BLaER1 treated with 17β-estradiol and CSF1 and Interleukin-3, amounts not matched to agents 10 nM and 100 nM (cell line): ENCODE results near the gene KRTAP10-4.
"Not testable (repeated sequence)": the region's sequence is repeated elsewhere in the genome, so short reads cannot be mapped to it uniquely, and the experiment has no call there.

ENCODE experiments used
- H3K27ac ChIP-seq, 11 experiments: shearing (Covaris generic); formaldehyde crosslinking; 2 replicates each; pipeline ENCODE4 v1.8.1; 2022
- H3K27me3 ChIP-seq, 11 experiments: shearing (Covaris generic); formaldehyde crosslinking; 2 replicates each; pipeline ENCODE4 v1.8.1; 2022
- H3K36me3 ChIP-seq, 11 experiments: shearing (Covaris generic); formaldehyde crosslinking; 2 replicates each; pipeline ENCODE4 v1.8.1; 2022
- H3K4me1 ChIP-seq, 10 experiments: shearing (Covaris generic); formaldehyde crosslinking; 2 replicates each; pipeline ENCODE4 v1.8.1; 2022
- H3K4me2 ChIP-seq, 11 experiments: shearing (Covaris generic); formaldehyde crosslinking; 2 replicates each; pipeline ENCODE4 v1.8.1; 2022
- H3K4me3 ChIP-seq, 10 experiments: shearing (Covaris generic); formaldehyde crosslinking; 2 replicates each; pipeline ENCODE4 v1.8.1; 2022
- H3K9ac ChIP-seq, 11 experiments: shearing (Covaris generic); formaldehyde crosslinking; 2 replicates each; pipeline ENCODE4 v1.8.1; 2022
- H3K9me3 ChIP-seq, 11 experiments: shearing (Covaris generic); formaldehyde crosslinking; replicated peaks in 1 of 11; 2 replicates each; pipeline ENCODE4 v1.8.1; 2022
- H4K20me1 ChIP-seq, 11 experiments: shearing (Covaris generic); formaldehyde crosslinking; 2 replicates each; pipeline ENCODE4 v1.8.1; 2022
- Cebpa-rat ChIP-seq, 11 experiments: shearing (Covaris generic); IDR thresholded peaks; 2 replicates each; pipeline ENCODE4 v1.8.1; 2022

The KRTAP10-4 gene

DNA sequence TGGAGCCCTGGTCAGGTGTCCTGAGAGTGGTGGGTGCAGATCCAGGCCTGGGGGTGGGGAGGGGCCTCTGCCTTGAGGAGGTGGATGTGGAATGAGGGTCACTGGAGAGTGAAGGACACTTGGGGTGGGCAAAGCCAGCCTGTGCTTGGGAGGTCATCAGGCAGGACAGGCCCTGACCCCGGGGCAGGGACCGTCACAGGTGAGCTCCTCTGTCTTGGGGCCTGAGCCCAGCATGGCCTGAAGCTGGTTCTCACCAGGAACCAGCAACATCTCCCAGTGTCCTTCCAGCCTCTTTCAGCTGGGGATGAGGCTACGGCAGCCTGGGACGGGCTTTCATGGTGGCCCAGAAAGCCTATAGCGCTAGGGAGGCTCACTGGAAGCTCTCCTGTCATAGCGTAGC, 21.4 kb upstream of the KRTAP10-4 start:
- Histone ChIP-seq H3K27me3 (peaks cover 0 to 22% (median 0%) of the 10 kb centered on the region in 11 experiments; a peak in 5 of 22 replicates), H3K4me2 (peak overlapping the region in 2 of 11 experiments; percentile 32 to 34; a peak in 3 of 22 replicates), H4K20me1 (no peaks in the 10 kb centered on the region), H3K4me1 (peaks cover 11 to 70% (median 60%) of the 10 kb centered on the region in 10 experiments; a peak in 18 of 20 replicates), H3K27ac (no peak overlapping the region), H3K9ac (no peak overlapping the region), H3K36me3 (no peaks in the 10 kb centered on the region), H3K9me3 (peaks cover 2 to 9% (median 5%) of the 10 kb centered on the region in 11 experiments; a peak in 19 of 22 replicates), H3K4me3 (no peak overlapping the region)
- TF ChIP-seq Cebpa-rat (IDR thresholded peaks at IDR 0.05) = no peak

GRCh38 chr21:44552681-44553080, 20.8 kb upstream of the KRTAP10-4 start:
- H3K4me1 ChIP-seq = peaks cover 6 to 70% (median 60%) of the 10 kb centered on the region in 10 experiments; a peak in 18 of 20 replicates
- no peak for TF ChIP-seq Cebpa-rat (IDR thresholded peaks at IDR 0.05)
- no peak overlapping the region for H3K4me2 ChIP-seq
- H3K36me3 ChIP-seq = no peaks in the 10 kb centered on the region
- no peaks in the 10 kb centered on the region for H4K20me1 ChIP-seq
- no peak overlapping the region for H3K27ac ChIP-seq
- no peak overlapping the region for H3K9ac ChIP-seq
- peaks cover 0 to 27% (median 0%) of the 10 kb centered on the region in 11 experiments; a peak in 5 of 22 replicates for H3K27me3 ChIP-seq
- H3K9me3 ChIP-seq = peaks cover 0 to 4% (median 0%) of the 10 kb centered on the region in 11 experiments; a peak in 3 of 22 replicates
- no peak overlapping the region for H3K4me3 ChIP-seq

- Histone ChIP-seq H3K4me2 (peak overlapping the region in 9 of 11 experiments; percentile 23 to 91 (median 76); a peak in 17 of 22 replicates), H3K36me3 (no peaks in the 10 kb centered on the region), H3K27me3 (peaks cover 0 to 29% (median 0%) of the 10 kb centered on the region in 11 experiments; a peak in 5 of 22 replicates), H3K4me3 (no peak overlapping the region), H3K27ac (peak overlapping the region in 5 of 11 experiments; percentile 3 to 61 (median 53); a peak in 7 of 22 replicates), H3K9ac (peak overlapping the region in 3 of 11 experiments; percentile 24 to 56 (median 54); a peak in 5 of 22 replicates), H3K9me3 (peaks cover 8 to 18% (median 14%) of the 10 kb centered on the region in 11 experiments; a peak in 19 of 22 replicates), H4K20me1 (no peaks in the 10 kb centered on the region), H3K4me1 (peaks cover 4 to 55% (median 40%) of the 10 kb centered on the region in 10 experiments; a peak in 16 of 20 replicates)
- TF ChIP-seq Cebpa-rat (IDR thresholded peaks at IDR 0.05) = no peak
Observed at GRCh38 chr21:44555200-44555875, 18.2 kb upstream of the KRTAP10-4 start.

DNA sequence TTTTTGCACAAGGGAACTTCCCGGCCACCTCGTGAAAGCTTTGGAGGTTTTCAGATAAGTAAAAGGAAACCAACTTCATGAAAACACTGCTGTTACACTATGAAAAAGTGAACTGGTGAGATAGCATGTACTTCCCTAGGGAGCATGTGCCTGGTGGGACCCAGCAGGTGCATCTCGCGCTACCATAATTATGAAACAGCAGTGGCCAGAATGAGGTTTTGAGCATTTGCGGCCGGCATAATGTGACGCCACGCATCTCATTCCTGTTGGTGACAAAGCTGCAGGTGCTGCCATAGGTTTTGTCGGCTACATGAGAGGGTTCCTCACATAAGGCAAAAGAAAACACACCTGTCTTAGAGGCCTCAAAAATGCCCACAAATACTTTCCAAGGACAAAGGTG, 16.6 kb upstream of the KRTAP10-4 start:
- H3K36me3 ChIP-seq = no peaks in the 10 kb centered on the region
- peaks cover 0 to 29% (median 0%) of the 10 kb centered on the region in 11 experiments; a peak in 5 of 22 replicates for H3K27me3 ChIP-seq
- peaks cover 4 to 44% (median 34%) of the 10 kb centered on the region in 10 experiments; a peak in 16 of 20 replicates for H3K4me1 ChIP-seq
- H3K27ac ChIP-seq = 0 out of 22 replicates have a peak overlapping the region, but pooled peaks of 2 of the 11 experiments have one; percentile 19 to 61
- H4K20me1 ChIP-seq = no peaks in the 10 kb centered on the region
- peaks cover 10 to 23% (median 18%) of the 10 kb centered on the region in 11 experiments; a peak in 21 of 22 replicates for H3K9me3 ChIP-seq
- H3K4me3 ChIP-seq = no peak overlapping the region
- no peak for TF ChIP-seq Cebpa-rat (IDR thresholded peaks at IDR 0.05)
- peak overlapping the region in 9 of 11 experiments; percentile 19 to 91 (median 76); a peak in 17 of 22 replicates for H3K4me2 ChIP-seq
- 0 out of 22 replicates have a peak overlapping the region, but pooled peaks of 1 of the 11 experiments have one; percentile 20 for H3K9ac ChIP-seq

GRCh38 chr21:44557491-44558328, 15.8 kb upstream of the KRTAP10-4 start:
- peak overlapping the region in 9 of 11 experiments; percentile 19 to 91 (median 76); a peak in 16 of 22 replicates for H3K4me2 ChIP-seq
- peaks cover 0 to 29% (median 0%) of the 10 kb centered on the region in 11 experiments; a peak in 5 of 22 replicates for H3K27me3 ChIP-seq
- H3K36me3 ChIP-seq = no peaks in the 10 kb centered on the region
- peaks cover 14 to 32% (median 27%) of the 10 kb centered on the region in 11 experiments; a peak in 21 of 22 replicates for H3K9me3 ChIP-seq
- no peak overlapping the region for H3K27ac ChIP-seq
- no peak for TF ChIP-seq Cebpa-rat (IDR thresholded peaks at IDR 0.05)
- no peak overlapping the region for H3K4me3 ChIP-seq
- peaks cover 4 to 43% (median 32%) of the 10 kb centered on the region in 10 experiments; a peak in 16 of 20 replicates for H3K4me1 ChIP-seq
- no peak overlapping the region for H3K9ac ChIP-seq
- no peaks in the 10 kb centered on the region for H4K20me1 ChIP-seq

GRCh38 chr21:44558329-44558675, 15.2 kb upstream of the KRTAP10-4 start:
- H3K36me3 ChIP-seq, H3K9ac ChIP-seq, H4K20me1 ChIP-seq, H3K4me2 ChIP-seq, H3K27ac ChIP-seq, H3K4me3 ChIP-seq: not testable (repeated sequence)
- peaks cover 4 to 43% (median 32%) of the 10 kb centered on the region in 10 experiments; a peak in 16 of 20 replicates for H3K4me1 ChIP-seq
- peaks cover 0 to 29% (median 0%) of the 10 kb centered on the region in 11 experiments; a peak in 5 of 22 replicates for H3K27me3 ChIP-seq
- peaks cover 15 to 36% (median 29%) of the 10 kb centered on the region in 11 experiments; a peak in 21 of 22 replicates for H3K9me3 ChIP-seq

GRCh38 chr21:44558695-44559094, 14.8 kb upstream of the KRTAP10-4 start, which contains the start of gene KRTAP10-3:
Gene KRTAP10-3 (minus strand): TSS chr21:44558795. CDS start chr21:44558715, 80 bp downstream.
- Histone ChIP-seq H3K9ac (no peak within 1 kb of the TSS), H3K27ac (no peak within 1 kb of the TSS), H3K9me3 (peaks cover 15 to 38% (median 29%) of the 10 kb centered on the region in 11 experiments; a peak in 21 of 22 replicates), H3K4me1 (peaks cover 4 to 43% (median 32%) of the 10 kb centered on the region in 10 experiments; a peak in 16 of 20 replicates), H3K4me2 (peak within 1 kb of the TSS in 6 of 11 experiments; percentile 53 to 91 (median 78); a peak in 10 of 22 replicates), H3K36me3 (no peaks in the 10 kb centered on the region), H4K20me1 (no peaks in the 10 kb centered on the region), H3K4me3 (no peak within 1 kb of the TSS), H3K27me3 (peaks cover 0 to 29% (median 0%) of the 10 kb centered on the region in 11 experiments; a peak in 5 of 22 replicates)
- TF ChIP-seq Cebpa-rat (IDR thresholded peaks at IDR 0.05) = no peak

- H3K9me3 ChIP-seq = peaks cover 13 to 35% (median 27%) of the 10 kb centered on the region in 11 experiments; a peak in 21 of 22 replicates
- no peaks in the 10 kb centered on the region for H3K36me3 ChIP-seq
- H3K4me3 ChIP-seq = no peak overlapping the region
- peak overlapping the region in 2 of 11 experiments; percentile 55 to 68; a peak in 3 of 22 replicates for H3K4me2 ChIP-seq
- no peak overlapping the region for H3K9ac ChIP-seq
- no peaks in the 10 kb centered on the region for H3K27me3 ChIP-seq
- no peak for TF ChIP-seq Cebpa-rat (IDR thresholded peaks at IDR 0.05)
- H3K27ac ChIP-seq = no peak overlapping the region
- H4K20me1 ChIP-seq = no peaks in the 10 kb centered on the region
- H3K4me1 ChIP-seq = peaks cover 0 to 35% (median 13%) of the 10 kb centered on the region in 10 experiments; a peak in 14 of 20 replicates
Observed at GRCh38 chr21:44564099-44564498, 9.4 kb upstream of the KRTAP10-4 start.
